RWPE2 (cell line): ENCODE measurements around the gene MTHFS.
"Not testable (repeated sequence)": the region's sequence is repeated elsewhere in the genome, so short reads cannot be mapped to it uniquely, and the experiment has no call there.

ENCODE experiments used
- ATAC-seq: fragments of 200-7000 bp; cut with Tn5 transposase; 3 replicates; pipeline ENCODE4 v1.9.1; 2021; ENCODE audit warnings: low read depth
- DNase-seq: peaks from one replicate; pipeline ENCODE4 v3.0.0-alpha.2; 2020; ENCODE audit warnings: low spot score
- H3K27ac ChIP-seq: fragments of 450-650 bp; 2 replicates; pipeline ENCODE4 v1.5.1; 2017; ENCODE audit warnings: mild to moderate bottlenecking; ENCODE audit not compliant: poor library complexity, severe bottlenecking
- H3K27me3 ChIP-seq: fragments of 250-450 bp; sonication (Bioruptor Pico); 2 replicates; pipeline ENCODE4 v1.5.1; 2021; ENCODE audit warnings: mild to moderate bottlenecking, moderate library complexity; ENCODE audit not compliant: insufficient read depth, poor library complexity, severe bottlenecking
- H3K36me3 ChIP-seq: fragments of 250-450 bp; sonication (Bioruptor Pico); 2 replicates; pipeline ENCODE4 v1.5.1; 2020; ENCODE audit warnings: low read depth, mild to moderate bottlenecking, moderate library complexity
- H3K4me1 ChIP-seq: fragments of 250-450 bp; sonication (Bioruptor Pico); 2 replicates; pipeline ENCODE4 v1.5.1; 2021; ENCODE audit warnings: mild to moderate bottlenecking, moderate library complexity; ENCODE audit not compliant: insufficient read depth, poor library complexity, severe bottlenecking
- H3K4me3 ChIP-seq: fragments of 250-450 bp; sonication (Bioruptor Pico); 2 replicates; pipeline ENCODE4 v1.5.1; 2021; ENCODE audit warnings: mild to moderate bottlenecking, moderate library complexity; ENCODE audit not compliant: severe bottlenecking
- H3K9me3 ChIP-seq: fragments of 250-450 bp; sonication (Bioruptor Pico); 2 replicates; pipeline ENCODE4 v1.5.1; 2021; ENCODE audit warnings: mild to moderate bottlenecking, moderate library complexity; ENCODE audit not compliant: severe bottlenecking
- TF ChIP-seq, protein P1 (sequence below): fragments of 450-650 bp; IDR thresholded peaks from one replicate; pipeline ENCODE4 v1.5.1; 2017; ENCODE audit warnings: mild to moderate bottlenecking, moderate library complexity; ENCODE audit not compliant: poor library complexity, severe bottlenecking

Gene MTHFS

DNA sequence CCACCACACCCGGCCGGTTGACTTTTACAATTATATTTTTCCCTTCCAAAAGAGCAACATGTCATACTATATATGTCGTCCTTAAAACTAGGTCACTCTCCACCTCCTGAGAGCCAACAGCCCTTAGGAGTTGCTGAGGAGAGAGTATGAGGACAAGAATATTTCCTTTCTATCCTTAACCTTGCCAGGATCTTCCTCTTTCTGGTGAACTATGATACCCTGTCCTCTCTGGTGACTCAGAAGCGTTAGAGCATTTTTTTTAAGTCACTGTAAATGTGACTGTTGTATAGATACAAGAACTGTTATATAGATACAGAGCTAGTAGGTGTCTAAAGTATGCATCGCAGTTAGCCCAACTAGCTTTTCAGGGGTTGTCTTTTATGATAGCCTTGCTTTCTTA, 33.7 kb upstream of the MTHFS start:
- DNase-seq (no peak), ATAC-seq (no peak)
- no peak overlapping the region for H3K27ac ChIP-seq
- no peaks in the 10 kb centered on the region for H3K4me1 ChIP-seq
- H3K27me3 ChIP-seq: no peaks in the 10 kb centered on the region
- TF ChIP-seq, protein P1, sequence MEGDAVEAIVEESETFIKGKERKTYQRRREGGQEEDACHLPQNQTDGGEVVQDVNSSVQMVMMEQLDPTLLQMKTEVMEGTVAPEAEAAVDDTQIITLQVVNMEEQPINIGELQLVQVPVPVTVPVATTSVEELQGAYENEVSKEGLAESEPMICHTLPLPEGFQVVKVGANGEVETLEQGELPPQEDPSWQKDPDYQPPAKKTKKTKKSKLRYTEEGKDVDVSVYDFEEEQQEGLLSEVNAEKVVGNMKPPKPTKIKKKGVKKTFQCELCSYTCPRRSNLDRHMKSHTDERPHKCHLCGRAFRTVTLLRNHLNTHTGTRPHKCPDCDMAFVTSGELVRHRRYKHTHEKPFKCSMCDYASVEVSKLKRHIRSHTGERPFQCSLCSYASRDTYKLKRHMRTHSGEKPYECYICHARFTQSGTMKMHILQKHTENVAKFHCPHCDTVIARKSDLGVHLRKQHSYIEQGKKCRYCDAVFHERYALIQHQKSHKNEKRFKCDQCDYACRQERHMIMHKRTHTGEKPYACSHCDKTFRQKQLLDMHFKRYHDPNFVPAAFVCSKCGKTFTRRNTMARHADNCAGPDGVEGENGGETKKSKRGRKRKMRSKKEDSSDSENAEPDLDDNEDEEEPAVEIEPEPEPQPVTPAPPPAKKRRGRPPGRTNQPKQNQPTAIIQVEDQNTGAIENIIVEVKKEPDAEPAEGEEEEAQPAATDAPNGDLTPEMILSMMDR: no peak
- no peak overlapping the region for H3K4me3 ChIP-seq
- no peaks in the 10 kb centered on the region for H3K9me3 ChIP-seq
- no peaks in the 10 kb centered on the region for H3K36me3 ChIP-seq

GRCh38 chr15:79929412-79929811, 32.6 kb upstream of the MTHFS start:
- no peak for ATAC-seq
- Histone ChIP-seq H3K36me3 (no peaks in the 10 kb centered on the region), H3K4me1 (peaks cover under 1% of the 10 kb centered on the region), H3K9me3 (no peaks in the 10 kb centered on the region), H3K27me3 (no peaks in the 10 kb centered on the region), H3K4me3 (no peak overlapping the region), H3K27ac (no peak overlapping the region)
- TF ChIP-seq, protein P1: no peak
- no peak for DNase-seq

GRCh38 chr15:79926116-79926515, 29.3 kb upstream of the MTHFS start:
- not testable (repeated sequence) for ATAC-seq

DNA sequence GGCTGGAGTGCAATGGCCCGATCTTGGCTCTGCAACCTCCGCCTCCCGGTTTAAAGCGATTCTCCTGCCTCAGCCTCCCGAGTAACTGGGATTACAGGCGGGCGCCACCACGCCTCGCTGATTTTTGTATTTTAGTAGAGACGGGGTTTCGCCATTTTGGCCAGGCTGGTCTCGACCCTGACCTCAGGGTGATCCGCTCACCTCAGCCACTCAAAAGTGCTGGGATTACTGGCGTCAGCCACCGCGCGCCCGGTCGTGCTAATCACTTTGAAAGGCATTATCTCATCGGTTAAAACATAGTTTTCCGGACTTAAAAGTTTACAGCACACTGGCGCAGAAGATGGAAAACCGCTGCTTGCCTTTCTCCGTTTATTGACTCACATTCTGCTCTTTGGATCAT, 27.6 kb upstream of the MTHFS start:
- TF ChIP-seq, protein P1: no peak
- H3K9me3 ChIP-seq: peaks cover 17% of the 10 kb centered on the region
- peaks cover 27% of the 10 kb centered on the region for H3K36me3 ChIP-seq
- H3K4me3 ChIP-seq: peak overlapping the region; percentile 93
- no peak for DNase-seq
- no peak for ATAC-seq
- H3K4me1 ChIP-seq: peaks cover 3% of the 10 kb centered on the region
- no peaks in the 10 kb centered on the region for H3K27me3 ChIP-seq
- H3K27ac ChIP-seq: peak overlapping the region; percentile 82

More at GRCh38 chr15:79926116-79926515, 29.3 kb upstream of the MTHFS start:
- H3K27ac ChIP-seq, H3K27me3 ChIP-seq, H3K4me1 ChIP-seq, H3K4me3 ChIP-seq, H3K9me3 ChIP-seq, DNase-seq: not testable (repeated sequence)
- peaks cover 12% of the 10 kb centered on the region for H3K36me3 ChIP-seq

DNA sequence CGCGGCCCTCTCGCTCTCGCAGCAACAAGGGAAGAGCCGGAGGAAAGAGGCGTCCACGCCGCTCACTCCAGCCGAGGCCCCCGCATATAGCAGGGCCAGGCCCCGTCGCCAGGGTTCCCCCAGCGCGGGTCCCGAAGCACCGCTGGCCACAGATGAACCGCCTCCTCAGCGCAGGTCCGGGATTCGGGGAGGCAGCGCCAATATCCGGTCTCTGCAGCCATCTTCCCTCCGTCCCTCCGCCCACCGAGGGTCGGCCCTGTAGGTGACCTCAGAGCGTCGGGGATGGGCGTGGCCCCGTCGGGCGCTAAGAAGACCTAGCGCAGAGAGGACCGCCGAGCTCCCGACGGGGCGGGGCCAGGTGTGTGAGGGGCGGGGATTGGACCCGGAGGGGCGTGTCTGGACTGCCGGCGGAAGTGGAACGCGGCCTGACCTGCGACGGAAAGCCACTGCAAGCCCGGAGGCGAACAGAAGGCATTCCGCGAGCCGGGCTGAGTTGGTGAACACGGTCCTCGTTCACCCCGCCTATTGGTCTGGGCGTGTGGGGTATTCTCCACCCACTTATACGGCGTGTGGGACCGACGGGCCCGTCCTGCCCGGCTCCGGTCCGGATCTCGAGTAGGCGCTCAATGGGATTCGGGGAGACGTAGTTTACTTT, 26.8 kb upstream of the MTHFS start:
- H3K27ac ChIP-seq: peak overlapping the region; percentile 82
- ATAC-seq (peak; percentile 95), DNase-seq (peak; percentile 99)
- TF ChIP-seq, protein P1: no peak
- H3K4me1 ChIP-seq: peaks cover 3% of the 10 kb centered on the region
- H3K9me3 ChIP-seq: peaks cover 21% of the 10 kb centered on the region
- H3K27me3 ChIP-seq: no peaks in the 10 kb centered on the region
- H3K36me3 ChIP-seq: peaks cover 32% of the 10 kb centered on the region
- peak overlapping the region; percentile 93 for H3K4me3 ChIP-seq
